ENCODE measurements around the gene ITGA5.

GRCh38 chr12:54376596-54376995 is 42.5 kb downstream of the ITGA5 start:
- TF ChIP-seq, protein P1, sequence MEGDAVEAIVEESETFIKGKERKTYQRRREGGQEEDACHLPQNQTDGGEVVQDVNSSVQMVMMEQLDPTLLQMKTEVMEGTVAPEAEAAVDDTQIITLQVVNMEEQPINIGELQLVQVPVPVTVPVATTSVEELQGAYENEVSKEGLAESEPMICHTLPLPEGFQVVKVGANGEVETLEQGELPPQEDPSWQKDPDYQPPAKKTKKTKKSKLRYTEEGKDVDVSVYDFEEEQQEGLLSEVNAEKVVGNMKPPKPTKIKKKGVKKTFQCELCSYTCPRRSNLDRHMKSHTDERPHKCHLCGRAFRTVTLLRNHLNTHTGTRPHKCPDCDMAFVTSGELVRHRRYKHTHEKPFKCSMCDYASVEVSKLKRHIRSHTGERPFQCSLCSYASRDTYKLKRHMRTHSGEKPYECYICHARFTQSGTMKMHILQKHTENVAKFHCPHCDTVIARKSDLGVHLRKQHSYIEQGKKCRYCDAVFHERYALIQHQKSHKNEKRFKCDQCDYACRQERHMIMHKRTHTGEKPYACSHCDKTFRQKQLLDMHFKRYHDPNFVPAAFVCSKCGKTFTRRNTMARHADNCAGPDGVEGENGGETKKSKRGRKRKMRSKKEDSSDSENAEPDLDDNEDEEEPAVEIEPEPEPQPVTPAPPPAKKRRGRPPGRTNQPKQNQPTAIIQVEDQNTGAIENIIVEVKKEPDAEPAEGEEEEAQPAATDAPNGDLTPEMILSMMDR (optimal IDR thresholded peaks at IDR 0.05 in 1 of 3, IDR thresholded peaks at IDR 0.05 in 1 of 3, conservative IDR thresholded peaks at IDR 0.05 in 1 of 3; ENCODE audit: extremely low read depth in 1 of 3, insufficient read depth in 2 of 3, low read length in 3 of 3), result no peak
- TF ChIP-seq EZH2 (IDR thresholded peaks at IDR 0.05; ENCODE audit: low read length), result no peak
